Calu3 (cell line): ENCODE data around the gene GOLGA6L10. TPM values are rescaled to one million over a fixed set of nuclear protein-coding genes. Genes with fewer than 3 reads are reported as not detected.
"Not testable (repeated sequence)": the region's sequence is repeated elsewhere in the genome, so short reads cannot be mapped to it uniquely, and the experiment has no call there.

Source experiments
- BruUV-seq: library from RNA; stranded (reverse); fragments of 400-500 nt; replicated peaks from 2 replicates; lab custom pipeline; 2021; lab: Mats Ljungman, UMichigan
- CTCF ChIA-PET: fragments of 300-600 bp; sonication (Branson Sonifier 250); formaldehyde crosslinking; loops from one replicate; lab custom pipeline; 2022; ENCODE audit warnings: antibody characterized with exemption; lab: Charles Lee
- DNase-seq: peaks from one replicate; pipeline ENCODE4 v3.0.0; 2022
- H3K27ac Mint-ChIP-seq: one replicate; pipeline ENCODE4 v1.8.0; 2022; ENCODE audit warnings: mixed read lengths; ENCODE audit not compliant: unreplicated experiment
- H3K27me3 Mint-ChIP-seq: one replicate; pipeline ENCODE4 v1.8.0; 2022; ENCODE audit warnings: mixed read lengths; ENCODE audit not compliant: unreplicated experiment
- H3K36me3 Mint-ChIP-seq: one replicate; pipeline ENCODE4 v1.8.0; 2022; ENCODE audit warnings: mild to moderate bottlenecking, moderate library complexity, mixed read lengths; ENCODE audit not compliant: insufficient read depth, unreplicated experiment
- H3K4me1 Mint-ChIP-seq: one replicate; pipeline ENCODE4 v1.8.0; 2022; ENCODE audit warnings: mild to moderate bottlenecking, low read depth, mixed read lengths; ENCODE audit not compliant: unreplicated experiment
- H3K4me3 Mint-ChIP-seq: one replicate; pipeline ENCODE4 v1.8.0; 2022; ENCODE audit warnings: mild to moderate bottlenecking, low read depth, moderate library complexity, mixed read lengths; ENCODE audit not compliant: unreplicated experiment
- H3K9me3 Mint-ChIP-seq: one replicate; pipeline ENCODE4 v1.8.0; 2022; ENCODE audit warnings: low read depth, mixed read lengths; ENCODE audit not compliant: unreplicated experiment
- intact Hi-C: fragments of 100-400 bp; cut with micrococcal nuclease; formaldehyde crosslinking; loops from one replicate; pipeline ENCODE4 v1.10.0; 2022; ENCODE audit not compliant: unreplicated experiment
- total RNA-seq: library from RNA; stranded (reverse); gene quantifications from 2 replicates; pipeline ENCODE4 v1.2.3, GENCODE V29; 2022
- TF ChIP-seq, protein P1 (sequence below): fragments of 200-600 bp; IDR thresholded peaks from one replicate; pipeline ENCODE4 v1.8.0; 2022; ENCODE audit warnings: antibody characterized with exemption; ENCODE audit not compliant: unreplicated experiment

The GOLGA6L10 gene
- total RNA-seq, 1 experiment from 2014 or later, result 1.4 TPM

DNA sequence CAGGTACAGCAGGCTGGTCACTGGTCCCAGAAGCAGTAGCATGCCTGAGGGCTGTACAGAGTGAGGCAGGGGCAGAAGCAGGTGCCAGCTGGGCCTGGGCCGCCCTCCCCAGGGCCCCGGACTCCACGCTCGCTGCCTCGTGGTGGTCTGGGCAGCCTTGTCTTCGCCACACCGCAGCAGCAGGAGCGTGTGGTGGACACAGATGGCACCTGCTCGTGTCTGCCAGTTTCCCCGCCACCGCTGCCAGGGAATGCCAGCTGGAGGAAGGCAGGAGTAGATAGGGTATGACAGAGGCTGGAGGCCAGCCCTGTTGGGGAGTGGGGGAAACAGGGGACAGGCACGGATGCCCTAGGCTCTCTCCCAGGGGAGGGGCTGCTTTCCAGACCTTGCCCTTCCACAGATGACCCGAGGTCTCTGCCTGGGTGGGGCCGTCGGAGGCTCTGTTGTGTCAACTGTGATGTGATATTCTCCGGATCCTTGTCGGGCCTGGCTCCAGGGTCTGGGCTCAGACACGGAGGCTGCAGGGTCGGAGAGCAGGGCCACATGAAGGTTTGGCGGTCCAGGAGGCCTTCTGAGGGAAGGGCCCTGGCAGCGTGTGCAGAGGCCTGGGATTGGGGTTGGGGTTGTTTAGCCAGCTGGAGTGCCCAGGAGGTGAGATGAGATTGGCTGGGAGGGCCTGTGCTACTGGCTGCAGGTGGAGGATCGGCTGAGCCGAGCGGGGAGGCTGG is 33.6 kb downstream of the GOLGA6L10 start:
- intact Hi-C loops, result no loop called here
- peaks cover under 1% of the 10 kb centered on the region for H3K4me1 Mint-ChIP-seq
- peaks cover 24% of the 10 kb centered on the region for H3K27me3 Mint-ChIP-seq
- no peak overlapping the region for H3K27ac Mint-ChIP-seq
- CTCF ChIA-PET, result no interaction called here
- TF ChIP-seq, protein P1, sequence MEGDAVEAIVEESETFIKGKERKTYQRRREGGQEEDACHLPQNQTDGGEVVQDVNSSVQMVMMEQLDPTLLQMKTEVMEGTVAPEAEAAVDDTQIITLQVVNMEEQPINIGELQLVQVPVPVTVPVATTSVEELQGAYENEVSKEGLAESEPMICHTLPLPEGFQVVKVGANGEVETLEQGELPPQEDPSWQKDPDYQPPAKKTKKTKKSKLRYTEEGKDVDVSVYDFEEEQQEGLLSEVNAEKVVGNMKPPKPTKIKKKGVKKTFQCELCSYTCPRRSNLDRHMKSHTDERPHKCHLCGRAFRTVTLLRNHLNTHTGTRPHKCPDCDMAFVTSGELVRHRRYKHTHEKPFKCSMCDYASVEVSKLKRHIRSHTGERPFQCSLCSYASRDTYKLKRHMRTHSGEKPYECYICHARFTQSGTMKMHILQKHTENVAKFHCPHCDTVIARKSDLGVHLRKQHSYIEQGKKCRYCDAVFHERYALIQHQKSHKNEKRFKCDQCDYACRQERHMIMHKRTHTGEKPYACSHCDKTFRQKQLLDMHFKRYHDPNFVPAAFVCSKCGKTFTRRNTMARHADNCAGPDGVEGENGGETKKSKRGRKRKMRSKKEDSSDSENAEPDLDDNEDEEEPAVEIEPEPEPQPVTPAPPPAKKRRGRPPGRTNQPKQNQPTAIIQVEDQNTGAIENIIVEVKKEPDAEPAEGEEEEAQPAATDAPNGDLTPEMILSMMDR, result no peak
- H3K9me3 Mint-ChIP-seq, result no peaks in the 10 kb centered on the region
- H3K4me3 Mint-ChIP-seq, result no peak overlapping the region
- BruUV-seq, result no TSS peak
- DNase-seq, result no peak
- H3K36me3 Mint-ChIP-seq, result no peaks in the 10 kb centered on the region

DNA sequence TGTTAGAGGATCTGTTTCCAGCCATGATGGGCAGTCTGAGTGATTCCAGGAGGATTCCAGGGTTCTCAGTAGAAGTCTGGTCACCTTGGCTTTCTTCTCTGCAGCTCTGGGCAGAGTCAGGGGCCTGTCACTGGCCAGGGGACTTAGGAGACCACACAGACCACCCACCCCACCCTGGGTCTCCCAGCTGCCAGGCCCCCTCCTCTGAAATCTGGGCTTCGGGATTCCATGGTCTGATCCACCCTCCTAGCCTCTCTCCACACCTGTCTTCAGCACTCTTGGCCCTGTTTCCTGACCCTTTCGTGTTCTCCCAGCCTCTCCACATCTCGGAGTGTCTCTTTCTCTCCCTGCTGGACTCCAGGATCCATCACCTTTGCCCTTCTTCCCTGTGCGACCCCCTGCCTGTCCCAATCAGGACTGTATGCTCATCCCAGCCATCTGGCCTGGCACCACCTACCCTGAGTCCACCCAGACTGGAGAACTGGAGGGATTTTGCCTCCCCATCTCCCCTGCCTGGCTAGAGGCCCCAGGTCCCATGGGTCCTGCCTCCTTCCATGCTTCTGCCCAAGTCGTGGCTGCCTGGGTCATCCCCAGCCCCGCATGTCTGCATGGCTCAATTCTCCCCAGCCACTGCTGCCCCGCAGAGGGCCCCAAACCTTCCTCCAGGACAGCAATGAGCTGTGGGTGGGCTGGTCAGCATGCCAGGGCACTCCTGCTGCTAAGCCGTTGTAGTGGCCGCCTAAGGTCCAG is 34.3 kb downstream of the GOLGA6L10 start:
- intact Hi-C loops, result no loop called here
- Mint-ChIP-seq H3K36me3 (no peaks in the 10 kb centered on the region), H3K27ac (no peak overlapping the region), H3K9me3 (peaks cover 3% of the 10 kb centered on the region), H3K27me3 (peaks cover 24% of the 10 kb centered on the region), H3K4me3 (no peak overlapping the region), H3K4me1 (peaks cover 8% of the 10 kb centered on the region)
- TF ChIP-seq, protein P1, result no peak
- no TSS peak for BruUV-seq
- CTCF ChIA-PET, result no interaction called here
- no peak for DNase-seq

DNA sequence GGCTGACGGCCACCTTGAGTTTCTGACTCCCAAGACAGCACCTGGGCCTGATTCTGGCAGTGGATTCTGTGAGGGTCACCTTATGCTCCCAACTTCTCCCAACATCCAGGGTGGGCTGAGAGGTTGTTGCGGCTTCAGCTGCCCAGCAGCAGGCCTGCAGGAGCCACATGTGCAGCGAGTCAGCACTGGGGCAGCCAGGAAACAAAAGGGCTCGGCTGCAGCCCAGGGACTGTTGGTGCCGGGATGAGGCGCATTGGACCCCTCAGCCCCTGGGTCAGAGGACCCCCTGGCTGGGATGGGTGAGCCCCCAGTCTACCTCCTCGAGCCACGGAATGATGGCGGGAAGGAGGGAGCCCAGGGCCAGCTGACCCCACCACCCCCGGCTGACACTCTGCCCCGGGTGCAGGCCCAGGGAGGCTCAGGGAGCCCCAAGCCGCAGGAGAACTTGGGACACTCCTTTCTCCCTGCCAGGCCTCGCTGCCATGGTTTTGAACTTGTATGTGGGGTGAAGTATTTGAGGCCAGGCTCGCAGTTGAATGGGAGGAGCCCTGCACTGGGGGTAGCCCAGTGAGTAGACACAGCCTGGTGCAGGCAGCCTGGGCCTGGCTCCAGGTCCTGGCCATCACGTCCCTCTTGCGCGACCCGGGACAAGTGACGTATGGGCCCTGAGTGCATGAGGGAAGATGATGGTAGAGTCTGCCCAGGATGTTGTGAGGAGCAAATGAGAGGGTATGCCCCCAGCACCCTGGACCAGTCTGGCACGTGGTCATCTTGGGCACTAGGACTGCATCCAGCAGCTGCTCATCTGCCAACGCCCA is 35.1 kb downstream of the GOLGA6L10 start:
- DNase-seq, H3K27ac Mint-ChIP-seq, H3K36me3 Mint-ChIP-seq, H3K9me3 Mint-ChIP-seq, intact Hi-C loops, CTCF ChIA-PET, BruUV-seq, H3K4me3 Mint-ChIP-seq: not testable (repeated sequence)
- H3K27me3 Mint-ChIP-seq, result peaks cover 24% of the 10 kb centered on the region
- peaks cover 13% of the 10 kb centered on the region for H3K4me1 Mint-ChIP-seq

DNA sequence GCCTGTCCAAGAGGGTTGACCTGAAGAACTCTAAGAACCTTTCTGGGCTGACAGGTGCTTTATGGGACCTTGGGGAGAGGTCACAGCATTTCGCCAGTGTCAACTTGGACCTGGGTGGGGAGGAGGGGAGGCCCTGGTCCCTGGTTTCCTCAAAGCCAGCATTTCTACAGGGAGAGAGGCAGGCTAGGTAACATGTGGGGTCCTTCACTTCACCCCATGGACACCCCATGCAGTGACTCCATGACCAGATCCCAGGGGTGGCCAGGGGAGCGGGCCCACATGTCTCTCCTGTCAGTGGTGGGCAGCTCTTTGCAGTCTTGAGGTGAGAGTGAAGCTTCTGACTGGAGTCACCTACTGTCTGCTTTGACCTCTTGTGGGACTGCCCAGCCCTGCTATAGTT is 35.8 kb downstream of the GOLGA6L10 start:
- H3K27me3 Mint-ChIP-seq, result peaks cover 24% of the 10 kb centered on the region
- CTCF ChIA-PET, result no interaction called here
- H3K27ac Mint-ChIP-seq, result no peak overlapping the region
- peaks cover 3% of the 10 kb centered on the region for H3K9me3 Mint-ChIP-seq
- intact Hi-C loops, result no loop called here
- no peaks in the 10 kb centered on the region for H3K36me3 Mint-ChIP-seq
- BruUV-seq, result no TSS peak
- TF ChIP-seq, protein P1, result no peak
- no peak overlapping the region for H3K4me3 Mint-ChIP-seq
- H3K4me1 Mint-ChIP-seq, result peaks cover 13% of the 10 kb centered on the region
- no peak for DNase-seq
